ENCODE data around the gene LAMB4. TPM values are rescaled to one million over a fixed set of nuclear protein-coding genes. Genes with fewer than 3 reads are reported as not detected.
"Not testable (repeated sequence)": the region's sequence is repeated elsewhere in the genome, so short reads cannot be mapped to it uniquely, and the experiment has no call there.

The LAMB4 gene
- total and polyA plus RNA-seq, 12 donors = 0.15 to 0.69 (median 0.25) TPM; not detected in 3

- no peaks in the 10 kb centered on the region for H3K4me1 ChIP-seq
- no peak for TF ChIP-seq CTCF (IDR thresholded peaks at IDR 0.05)
- H3K27ac ChIP-seq = no peak overlapping the region
- H3K4me3 ChIP-seq = no peak overlapping the region
- intact Hi-C loops (cut with DNase I) = no loop called here
- H3K36me3 ChIP-seq = no peaks in the 10 kb centered on the region
- no peak for ATAC-seq
- no peak for DNase-seq
- 70 to 80% methylated on average over 3 of the region's 3 CpGs for WGBS, 2 donors
- no peaks in the 10 kb centered on the region for H3K9me3 ChIP-seq
- H3K27me3 ChIP-seq = no peaks in the 10 kb centered on the region
These were observed 93.0 kb downstream of the LAMB4 start for GRCh38 chr7:108037140-108037539.

- DNase-seq = no peak
- no peak for TF ChIP-seq CTCF (IDR thresholded peaks at IDR 0.05)
- intact Hi-C loops (cut with DNase I) = no loop called here
These were observed 95.6 kb downstream of the LAMB4 start for GRCh38 chr7:108034586-108034985.

GRCh38 chr7:108033776-108034497 is 96.2 kb downstream of the LAMB4 start:
- Histone ChIP-seq H3K4me1 (no peaks in the 10 kb centered on the region), H3K9me3 (no peaks in the 10 kb centered on the region), H3K27me3 (no peaks in the 10 kb centered on the region), H3K27ac (no peak overlapping the region), H3K36me3 (no peaks in the 10 kb centered on the region), H3K4me3 (no peak overlapping the region)
- WGBS, 2 donors = 97 to 98% methylated on average over 5 of the region's 5 CpGs
- ATAC-seq (no peak), DNase-seq (no peak)
- no peak for TF ChIP-seq CTCF (IDR thresholded peaks at IDR 0.05)
- intact Hi-C loops (cut with DNase I) = no loop called here

More at GRCh38 chr7:108034586-108034985, 95.6 kb downstream of the LAMB4 start:
- ATAC-seq = no peak
- Histone ChIP-seq H3K4me1 (no peaks in the 10 kb centered on the region), H3K27me3 (no peaks in the 10 kb centered on the region), H3K4me3 (no peak overlapping the region), H3K36me3 (no peaks in the 10 kb centered on the region), H3K9me3 (no peaks in the 10 kb centered on the region), H3K27ac (no peak overlapping the region)
- 84% methylated on average over 2 of the region's 2 CpGs for WGBS, 2 donors

GRCh38 chr7:108033309-108033708 is 96.9 kb downstream of the LAMB4 start:
- H3K27me3 ChIP-seq; DNase-seq; ATAC-seq; H3K4me3 ChIP-seq; H3K36me3 ChIP-seq; H3K27ac ChIP-seq; H3K9me3 ChIP-seq; intact Hi-C loops (cut with DNase I); H3K4me1 ChIP-seq: not testable (repeated sequence)
- WGBS, 2 donors = 90 to 94% methylated on average over 8 of the region's 8 CpGs

- Histone ChIP-seq H3K9me3 (no peaks in the 10 kb centered on the region), H3K27ac (no peak overlapping the region), H3K27me3 (no peaks in the 10 kb centered on the region), H3K4me3 (no peak overlapping the region), H3K36me3 (no peaks in the 10 kb centered on the region), H3K4me1 (no peaks in the 10 kb centered on the region)
- DNase-seq (no peak), ATAC-seq (no peak)
- intact Hi-C loops (cut with DNase I) = no loop called here
- WGBS, 2 donors = 95% methylated on average over 3 of the region's 3 CpGs
- TF ChIP-seq CTCF (IDR thresholded peaks at IDR 0.05) = no peak
These were observed 99.6 kb downstream of the LAMB4 start for GRCh38 chr7:108030516-108030915.
